ENCODE results near the gene SAP25.

Gene SAP25

GRCh38 chr7:100604976-100605911 is 31.5 kb upstream of the SAP25 start:
- in situ Hi-C loops (cut with HindIII; ENCODE audit: low pct_unique_long_range_greater_than_20kb, low sequenced_read_pairs) = no loop called here
- DNase-seq (ENCODE audit: low read depth in 1 of 2, low spot score in 1 of 2) = no peak
- no peak for TF ChIP-seq JUND (IDR thresholded peaks at IDR 0.05; ENCODE audit: low read depth)

GRCh38 chr7:100604028-100604975 is 30.6 kb upstream of the SAP25 start:
- TF ChIP-seq JUND (IDR thresholded peaks at IDR 0.05; ENCODE audit: low read depth) = no peak
- in situ Hi-C loops (cut with HindIII; ENCODE audit: low pct_unique_long_range_greater_than_20kb, low sequenced_read_pairs) = no loop called here
- peak; percentile 54 to 79 for DNase-seq (ENCODE audit: low read depth in 1 of 2, low spot score in 1 of 2)

- DNase-seq (ENCODE audit: low read depth in 1 of 2, low spot score in 1 of 2) = no peak
- TF ChIP-seq JUND (IDR thresholded peaks at IDR 0.05; ENCODE audit: low read depth) = no peak
- in situ Hi-C loops (cut with HindIII; ENCODE audit: low pct_unique_long_range_greater_than_20kb, low sequenced_read_pairs) = no loop called here
These were observed 30.0 kb upstream of the SAP25 start for GRCh38 chr7:100603726-100604027.

- no peak for TF ChIP-seq JUND (IDR thresholded peaks at IDR 0.05; ENCODE audit: low read depth)
- DNase-seq (ENCODE audit: low read depth in 1 of 2, low spot score in 1 of 2) = no peak
- in situ Hi-C loops (cut with HindIII; ENCODE audit: low pct_unique_long_range_greater_than_20kb, low sequenced_read_pairs) = no loop called here
These were observed 29.4 kb upstream of the SAP25 start for GRCh38 chr7:100602889-100603725.

GRCh38 chr7:100600730-100601038 is 27.0 kb upstream of the SAP25 start:
- TF ChIP-seq JUND (IDR thresholded peaks at IDR 0.05; ENCODE audit: low read depth) = no peak
- DNase-seq (ENCODE audit: low read depth in 1 of 2, low spot score in 1 of 2) = no peak
- in situ Hi-C loops (cut with HindIII; ENCODE audit: low pct_unique_long_range_greater_than_20kb, low sequenced_read_pairs) = no loop called here

- in situ Hi-C loops (cut with HindIII; ENCODE audit: low pct_unique_long_range_greater_than_20kb, low sequenced_read_pairs) = no loop called here
- TF ChIP-seq JUND (IDR thresholded peaks at IDR 0.05; ENCODE audit: low read depth) = no peak
- DNase-seq (ENCODE audit: low read depth in 1 of 2, low spot score in 1 of 2) = no peak
These were observed 26.4 kb upstream of the SAP25 start for GRCh38 chr7:100599911-100600729.

GRCh38 chr7:100598425-100598824 is 24.7 kb upstream of the SAP25 start:
- no peak for TF ChIP-seq JUND (IDR thresholded peaks at IDR 0.05; ENCODE audit: low read depth)
- in situ Hi-C loops (cut with HindIII; ENCODE audit: low pct_unique_long_range_greater_than_20kb, low sequenced_read_pairs) = no loop called here
- no peak for DNase-seq (ENCODE audit: low read depth in 1 of 2, low spot score in 1 of 2)

GRCh38 chr7:100595188-100595587 is 21.5 kb upstream of the SAP25 start:
- no peak for TF ChIP-seq JUND (IDR thresholded peaks at IDR 0.05; ENCODE audit: low read depth)
- DNase-seq (ENCODE audit: low read depth in 1 of 2, low spot score in 1 of 2) = no peak
- in situ Hi-C loops (cut with HindIII; ENCODE audit: low pct_unique_long_range_greater_than_20kb, low sequenced_read_pairs) = no loop called here

- TF ChIP-seq JUND (IDR thresholded peaks at IDR 0.05; ENCODE audit: low read depth) = no peak
- in situ Hi-C loops (cut with HindIII; ENCODE audit: low pct_unique_long_range_greater_than_20kb, low sequenced_read_pairs) = no loop called here
- DNase-seq (ENCODE audit: low read depth in 1 of 2, low spot score in 1 of 2) = no peak
These were observed 17.9 kb upstream of the SAP25 start for GRCh38 chr7:100591596-100591995.

GRCh38 chr7:100590077-100590737 is 16.5 kb upstream of the SAP25 start:
- TF ChIP-seq JUND (IDR thresholded peaks at IDR 0.05; ENCODE audit: low read depth) = no peak
- in situ Hi-C loops (cut with HindIII; ENCODE audit: low pct_unique_long_range_greater_than_20kb, low sequenced_read_pairs) = no loop called here
- no peak for DNase-seq (ENCODE audit: low read depth in 1 of 2, low spot score in 1 of 2)

GRCh38 chr7:100589341-100589947 is 15.7 kb upstream of the SAP25 start:
- in situ Hi-C loops (cut with HindIII; ENCODE audit: low pct_unique_long_range_greater_than_20kb, low sequenced_read_pairs) = no loop called here
- TF ChIP-seq JUND (IDR thresholded peaks at IDR 0.05; ENCODE audit: low read depth) = no peak
- no peak for DNase-seq (ENCODE audit: low read depth in 1 of 2, low spot score in 1 of 2)

All from T47D (cell line).